Measurements from ENCODE around the gene CACNA1C.
A peak's percentile ranks its signal among the peaks of the same experiment; 100 is the strongest.

Gene CACNA1C

GRCh38 chr12:2292560-2292959 lies 239.8 kb downstream of the CACNA1C start:
- DNase-seq (ENCODE audit: low spot score) = no peak

GRCh38 chr12:2294651-2295475 lies 242.1 kb downstream of the CACNA1C start:
- DNase-seq (ENCODE audit: low spot score) = no peak

GRCh38 chr12:2295941-2296461 lies 243.2 kb downstream of the CACNA1C start:
- DNase-seq (ENCODE audit: low spot score) = no peak

- DNase-seq (ENCODE audit: low spot score) = peak; percentile 33
Measured at GRCh38 chr12:2297004-2297403, 244.2 kb downstream of the CACNA1C start.

DNA sequence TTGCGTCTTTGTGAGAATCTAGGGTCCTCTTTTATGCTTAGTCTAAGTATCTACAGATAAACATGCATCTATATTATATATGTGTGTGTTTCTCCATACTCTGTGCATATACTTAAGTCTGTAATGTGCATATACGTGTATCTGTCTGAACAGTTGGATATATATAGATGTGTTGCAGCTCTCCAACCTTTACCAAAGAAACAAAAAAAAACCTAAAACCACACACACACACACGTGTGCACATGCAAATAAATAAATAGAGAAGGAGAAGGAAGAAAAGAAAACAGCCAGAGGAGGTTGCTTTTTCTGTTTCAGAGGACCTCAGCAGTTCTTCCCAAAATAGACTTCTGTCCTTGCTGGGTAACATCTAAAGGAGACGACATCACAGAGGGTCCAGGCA lies 244.9 kb downstream of the CACNA1C start:
- DNase-seq (ENCODE audit: low spot score) = no peak

GRCh38 chr12:2298556-2299200 lies 245.9 kb downstream of the CACNA1C start:
- DNase-seq (ENCODE audit: low spot score) = no peak

GRCh38 chr12:2299206-2299605 lies 246.4 kb downstream of the CACNA1C start:
- no peak for DNase-seq (ENCODE audit: low spot score)

GRCh38 chr12:2300168-2300567 lies 247.4 kb downstream of the CACNA1C start:
- no peak for DNase-seq (ENCODE audit: low spot score)

DNA sequence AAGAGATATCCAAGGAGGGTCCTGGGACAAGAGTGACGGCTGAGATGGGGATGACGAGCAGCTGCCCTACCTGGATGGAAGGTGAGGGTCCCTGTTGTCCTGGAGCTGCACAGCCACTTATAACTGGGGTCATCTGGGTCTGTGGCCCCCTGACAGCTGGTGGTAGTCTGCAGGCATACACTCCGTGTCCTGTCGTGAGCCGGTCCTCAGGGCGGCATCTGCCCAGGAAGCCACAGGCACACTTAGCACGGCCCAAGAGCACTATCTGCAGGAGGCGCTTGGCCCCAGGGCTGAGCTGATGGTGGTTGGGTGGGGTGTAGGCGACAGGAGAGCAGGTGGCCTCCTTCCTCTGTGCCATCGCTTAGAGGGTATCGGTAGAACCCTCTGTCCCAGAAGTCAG lies 248.1 kb downstream of the CACNA1C start:
- DNase-seq (ENCODE audit: low spot score) = no peak

DNA sequence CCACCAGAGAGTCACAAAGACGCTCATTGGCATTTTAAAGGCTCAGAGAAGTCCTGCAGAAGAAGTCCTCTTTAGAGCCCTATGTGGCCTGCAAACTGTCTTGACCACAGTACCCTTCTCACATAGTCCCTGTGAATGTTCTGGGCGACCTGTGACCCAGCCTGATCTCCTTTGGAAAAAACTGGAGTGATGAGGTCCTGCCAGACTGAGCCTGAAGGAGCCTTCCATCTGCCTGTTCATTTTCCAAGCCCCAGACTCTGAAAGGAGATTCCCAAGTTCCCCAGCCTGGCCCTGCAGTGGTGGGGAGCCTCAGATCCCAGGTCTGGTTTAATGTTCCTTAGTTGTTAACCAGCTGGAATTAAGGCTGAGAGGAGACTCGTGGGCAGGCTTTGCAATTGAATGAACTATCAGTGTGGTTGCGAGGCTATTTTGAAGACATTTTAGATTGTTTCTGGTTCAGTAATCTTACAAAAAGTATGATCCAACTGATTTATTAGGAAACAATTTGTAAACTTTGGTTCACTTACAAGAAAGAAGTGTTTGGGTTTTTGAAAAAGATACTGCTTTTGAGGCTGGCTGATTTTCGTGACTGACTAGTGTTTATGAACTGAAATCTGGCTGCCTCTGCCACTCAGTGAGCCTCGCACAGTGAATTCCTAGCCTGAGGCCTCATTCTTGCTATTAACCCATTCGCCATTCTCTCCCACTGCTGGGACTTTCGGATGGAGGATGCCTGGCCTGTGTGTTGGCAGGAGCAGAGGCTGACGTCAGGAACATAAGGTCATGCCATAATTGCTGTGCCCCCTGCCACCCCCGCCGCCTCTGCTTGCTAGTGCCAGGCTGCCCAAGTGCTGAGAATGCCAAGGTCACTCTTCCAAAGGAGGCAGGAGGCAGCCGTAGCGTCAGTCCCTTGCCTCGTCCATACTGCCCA lies 249.0 kb downstream of the CACNA1C start:
- DNase-seq (ENCODE audit: low spot score) = no peak

GRCh38 chr12:2302711-2303580 lies 250.2 kb downstream of the CACNA1C start:
- no peak for DNase-seq (ENCODE audit: low spot score)

DNA sequence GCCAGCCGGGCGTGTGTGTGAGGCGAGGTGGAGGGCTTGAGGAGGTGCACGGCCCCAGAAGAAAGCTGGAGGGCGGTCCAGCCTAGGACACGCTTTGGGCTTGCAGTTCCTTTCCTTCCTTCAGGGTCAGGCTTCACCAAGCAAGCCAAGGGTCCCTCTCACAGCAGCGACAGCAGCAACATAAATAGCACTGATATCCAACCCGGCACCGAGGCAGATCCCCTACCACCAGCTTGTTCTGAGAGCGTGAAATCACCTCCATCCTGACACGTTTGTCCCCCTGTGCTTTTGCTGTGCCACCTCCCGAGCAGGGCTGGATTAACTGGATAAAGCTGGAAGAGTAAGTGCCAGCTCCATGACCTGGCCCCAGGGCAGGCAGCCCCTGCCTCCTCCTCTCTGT lies 251.4 kb downstream of the CACNA1C start:
- DNase-seq (ENCODE audit: low spot score) = no peak

GRCh38 chr12:2306012-2306411 lies 253.2 kb downstream of the CACNA1C start:
- DNase-seq (ENCODE audit: low spot score) = no peak

DNA sequence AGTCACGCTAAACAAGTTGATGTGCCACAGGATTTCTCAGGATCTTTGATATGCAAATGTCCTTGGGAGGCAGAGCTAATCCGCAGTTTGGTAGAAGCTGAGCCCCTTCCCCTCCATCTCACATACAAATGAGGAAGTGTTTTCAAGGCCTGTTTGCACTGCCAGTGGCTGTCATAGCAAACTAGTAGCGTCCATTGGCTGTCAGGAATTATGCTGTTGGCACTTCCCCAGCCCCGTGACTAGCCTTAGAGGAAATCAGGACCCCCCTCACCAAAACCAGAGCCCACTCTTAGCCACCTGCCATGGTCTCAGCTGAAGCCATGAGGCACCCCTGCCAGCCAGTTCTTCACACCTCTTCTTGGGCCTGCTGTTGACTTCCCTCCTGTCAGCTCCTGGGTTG lies 253.9 kb downstream of the CACNA1C start:
- DNase-seq (ENCODE audit: low spot score) = no peak

- no peak for DNase-seq (ENCODE audit: low spot score)
Measured at GRCh38 chr12:2307550-2307949, 254.8 kb downstream of the CACNA1C start.

- DNase-seq (ENCODE audit: low spot score) = no peak
Measured at GRCh38 chr12:2309647-2310046, 256.9 kb downstream of the CACNA1C start.

- DNase-seq (ENCODE audit: low spot score) = no peak
Measured at GRCh38 chr12:2311020-2311778, 258.4 kb downstream of the CACNA1C start.

DNA sequence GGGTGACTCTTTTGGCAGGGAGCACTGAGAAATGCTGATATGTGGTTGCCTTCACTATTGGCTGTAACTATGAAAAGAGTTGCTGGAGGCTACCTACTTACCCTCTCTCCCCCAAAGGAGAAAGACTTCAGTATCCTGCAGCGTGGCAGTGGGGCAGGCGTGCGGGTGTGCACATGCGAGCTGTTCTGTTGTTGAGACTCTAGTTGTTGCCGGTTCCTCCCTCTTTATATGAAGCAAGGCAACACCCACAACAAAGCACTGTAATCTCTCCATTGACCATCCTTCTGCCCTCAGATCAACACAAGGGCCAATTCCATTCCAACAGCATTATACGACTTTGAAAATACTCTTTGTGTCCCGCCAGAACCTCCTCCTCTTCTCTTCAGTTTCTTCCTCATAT lies 259.4 kb downstream of the CACNA1C start:
- no peak for DNase-seq (ENCODE audit: low spot score)

GRCh38 chr12:2312770-2313169 lies 260.0 kb downstream of the CACNA1C start:
- no peak for DNase-seq (ENCODE audit: low spot score)

DNA sequence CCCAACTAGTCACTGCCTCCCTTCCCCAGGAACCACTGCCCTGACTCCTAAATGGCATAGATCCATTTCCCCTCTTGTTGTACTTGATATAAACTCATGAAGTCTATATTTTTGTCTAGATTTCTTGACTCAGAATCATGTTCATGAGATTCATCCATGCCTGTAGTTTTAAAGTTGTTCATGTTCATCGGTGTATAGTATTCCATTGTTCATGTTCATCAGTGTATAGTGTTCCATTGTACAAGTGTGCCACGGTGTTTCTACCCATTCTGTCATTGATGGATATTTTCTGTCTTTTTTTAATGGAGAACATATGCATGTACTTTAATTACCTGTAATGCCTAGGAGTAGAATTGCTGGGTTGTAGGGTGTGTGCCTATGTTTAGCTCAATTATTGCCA lies 261.7 kb downstream of the CACNA1C start:
- no peak for DNase-seq (ENCODE audit: low spot score)

Data from SK-N-DZ (cell line).